Prostate gland (tissue), 2 donors: Measurements from ENCODE around the gene TSC22D1. TPM values are rescaled to one million over a fixed set of nuclear protein-coding genes. Genes with fewer than 3 reads are reported as not detected.

Experiments used
- DNase-seq: peaks from one replicate; pipeline ENCODE4 v3.0.0-alpha.2; 2019; ENCODE audit warnings: low spot score
- H3K27ac ChIP-seq, 2 donors: fragments of 200-600 bp; sonication (generic); 2 replicates each; pipeline ENCODE4 v1.5.1; 2017 to 2019
- H3K27me3 ChIP-seq: fragments of 200-600 bp; sonication (generic); replicated peaks from 2 replicates; pipeline ENCODE4 v1.5.1; 2019; ENCODE audit not compliant: insufficient read depth
- H3K36me3 ChIP-seq, 2 donors: fragments of 200-600 bp; sonication (generic); 1 replicate in 1 of 2; 2 replicates in 1 of 2; pipeline versions ENCODE4 v1.5.1 to v1.8.1; 2017 to 2019
- H3K4me1 ChIP-seq: fragments of 200-600 bp; sonication (generic); replicated peaks from 2 replicates; pipeline ENCODE4 v1.5.1; 2019
- H3K4me3 ChIP-seq, 2 donors: fragments of 200-600 bp; sonication (generic); 2 replicates each; pipeline ENCODE4 v1.5.1; 2017 to 2019
- H3K9me3 ChIP-seq: fragments of 200-600 bp; sonication (generic); 2 replicates; pipeline ENCODE4 v1.5.1; 2017
- POLR2A ChIP-seq: fragments of 450-650 bp; IDR thresholded peaks from one replicate; pipeline ENCODE4 v1.6.1; 2016; ENCODE audit warnings: antibody characterized with exemption, mild to moderate bottlenecking
- POLR2AphosphoS5 ChIP-seq: sonication (generic); formaldehyde crosslinking; IDR thresholded peaks from one replicate; pipeline ENCODE4 v1.6.1; 2017; ENCODE audit warnings: antibody characterized with exemption
- WGBS: methylation state at CpG from one replicate; pipeline ENCODE4 v1.1.5; 2018; 5-methylcytosine and 5-hydroxymethylcytosine counted together
- intact Hi-C: fragments of 100-400 bp; cut with DNase I; formaldehyde crosslinking; loops from one replicate; pipeline ENCODE4 v1.14.2; 2022
- total RNA-seq, 2 donors: library from RNA; depleted of rRNA; stranded (reverse); fragments of >200 nt; gene quantifications; one replicate each; pipeline ENCODE4 v1.1.0, GENCODE V29; 2016
- TF ChIP-seq, protein P1 (sequence below), 4 experiments: fragments of 200-600 bp in 2 of 4; fragments of 450-650 bp in 2 of 4; sonication (generic) in 2 of 4; IDR thresholded peaks; 1 replicate in 3 of 4; 2 replicates in 1 of 4; pipeline ENCODE4 v1.5.1; 2016 to 2019; ENCODE audit warnings: antibody characterized with exemption in 4 of 4, mild to moderate bottlenecking in 2 of 4, moderate library complexity in 2 of 4

TSC22D1 gene
- total RNA-seq, 2 donors from 2014 or later = 185 to 237 TPM

DNA sequence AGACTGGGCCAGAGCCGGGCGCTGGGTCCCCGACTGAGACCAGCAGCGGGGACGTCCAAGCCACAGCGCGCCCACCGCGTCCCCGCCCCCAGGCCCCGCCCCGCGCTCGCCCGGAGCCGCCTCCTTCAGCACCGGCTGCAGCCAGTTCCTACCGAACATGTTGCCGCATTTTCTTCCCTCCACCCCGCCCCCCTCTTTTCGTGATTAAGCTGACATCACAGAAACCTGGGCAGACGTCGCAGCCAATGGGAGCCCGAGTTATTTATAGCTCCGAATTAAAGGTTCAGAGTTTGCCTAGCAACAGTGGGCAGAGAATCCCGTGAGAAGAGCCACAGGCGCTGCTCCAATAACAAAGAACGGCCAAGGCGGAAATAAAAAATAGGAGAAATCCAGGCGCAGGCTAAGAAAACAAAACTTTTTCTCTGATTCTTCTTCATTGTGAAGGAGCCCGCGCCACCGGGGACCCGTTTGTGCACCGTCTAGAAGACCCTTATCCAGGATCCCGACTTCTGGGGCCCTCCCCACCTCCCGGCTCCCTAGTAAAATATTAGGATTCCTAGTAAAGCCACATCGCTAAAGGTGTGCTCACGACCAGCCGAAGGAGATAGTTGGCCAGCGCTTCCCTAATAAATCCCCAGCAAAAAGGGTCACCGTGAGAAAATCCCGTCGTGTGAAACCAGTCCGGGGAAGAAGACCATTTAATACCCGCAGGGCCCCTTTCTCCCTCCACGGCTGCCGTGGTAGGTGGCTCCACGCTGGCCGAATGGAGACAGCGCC is 140.8 kb downstream of the TSC22D1 start:
- no peaks in the 10 kb centered on the region for H3K9me3 ChIP-seq
- H3K4me1 ChIP-seq = peaks cover 3% of the 10 kb centered on the region
- H3K4me3 ChIP-seq = peak overlapping the region; percentile 43 to 72
- H3K36me3 ChIP-seq = peaks cover 0 to 13% of the 10 kb centered on the region in 2 donors
- peak; percentile 99 for DNase-seq
- no peaks in the 10 kb centered on the region for H3K27me3 ChIP-seq
- intact Hi-C loops = loop anchor here (2.0 to 10.0 kb wide), 6 partner anchors 61 to 383 kb away; no protein-coding TSS in a partner anchor
- peak; percentile 98 for TF ChIP-seq POLR2AphosphoS5
- TF ChIP-seq, protein P1, sequence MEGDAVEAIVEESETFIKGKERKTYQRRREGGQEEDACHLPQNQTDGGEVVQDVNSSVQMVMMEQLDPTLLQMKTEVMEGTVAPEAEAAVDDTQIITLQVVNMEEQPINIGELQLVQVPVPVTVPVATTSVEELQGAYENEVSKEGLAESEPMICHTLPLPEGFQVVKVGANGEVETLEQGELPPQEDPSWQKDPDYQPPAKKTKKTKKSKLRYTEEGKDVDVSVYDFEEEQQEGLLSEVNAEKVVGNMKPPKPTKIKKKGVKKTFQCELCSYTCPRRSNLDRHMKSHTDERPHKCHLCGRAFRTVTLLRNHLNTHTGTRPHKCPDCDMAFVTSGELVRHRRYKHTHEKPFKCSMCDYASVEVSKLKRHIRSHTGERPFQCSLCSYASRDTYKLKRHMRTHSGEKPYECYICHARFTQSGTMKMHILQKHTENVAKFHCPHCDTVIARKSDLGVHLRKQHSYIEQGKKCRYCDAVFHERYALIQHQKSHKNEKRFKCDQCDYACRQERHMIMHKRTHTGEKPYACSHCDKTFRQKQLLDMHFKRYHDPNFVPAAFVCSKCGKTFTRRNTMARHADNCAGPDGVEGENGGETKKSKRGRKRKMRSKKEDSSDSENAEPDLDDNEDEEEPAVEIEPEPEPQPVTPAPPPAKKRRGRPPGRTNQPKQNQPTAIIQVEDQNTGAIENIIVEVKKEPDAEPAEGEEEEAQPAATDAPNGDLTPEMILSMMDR (IDR thresholded peaks at IDR 0.05) = no peak
- peak; percentile 91 for TF ChIP-seq POLR2A
- under 1% methylated on average over 51 of the region's 51 CpGs for WGBS
- H3K27ac ChIP-seq = peak overlapping the region; percentile 94 to 98

DNA sequence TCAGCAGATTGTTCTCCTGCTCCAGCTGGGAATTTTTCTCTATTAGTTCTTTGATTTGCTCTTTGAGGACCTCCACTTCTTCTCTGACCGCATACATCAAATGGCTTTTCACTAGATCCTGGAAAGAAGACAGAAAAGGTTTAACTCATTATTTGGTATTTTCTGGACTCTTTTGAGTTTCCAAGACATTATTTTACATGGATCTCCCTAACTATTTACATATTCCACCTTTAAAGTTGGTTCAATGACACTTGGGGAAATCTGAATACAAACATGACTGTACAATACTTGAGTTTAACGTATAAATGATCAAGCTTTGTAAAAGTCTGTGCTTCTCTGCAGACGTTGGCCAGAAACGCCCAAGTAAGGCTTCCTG is 141.4 kb downstream of the TSC22D1 start:
- intact Hi-C loops = loop anchor here (2.0 to 10.0 kb wide), 6 partner anchors 60 to 382 kb away; no protein-coding TSS in a partner anchor
- DNase-seq = no peak
- WGBS = 1% methylated on average over 4 of the region's 4 CpGs
- peaks cover 0 to 13% of the 10 kb centered on the region in 2 donors for H3K36me3 ChIP-seq
- H3K27me3 ChIP-seq = no peaks in the 10 kb centered on the region
- peak overlapping the region; percentile 94 to 98 for H3K27ac ChIP-seq
- H3K4me3 ChIP-seq = peak overlapping the region; percentile 43 to 72
- TF ChIP-seq POLR2A = no peak
- TF ChIP-seq, protein P1 (IDR thresholded peaks at IDR 0.05) = no peak
- TF ChIP-seq POLR2AphosphoS5 = no peak
- H3K4me1 ChIP-seq = peaks cover 3% of the 10 kb centered on the region
- no peaks in the 10 kb centered on the region for H3K9me3 ChIP-seq

DNA sequence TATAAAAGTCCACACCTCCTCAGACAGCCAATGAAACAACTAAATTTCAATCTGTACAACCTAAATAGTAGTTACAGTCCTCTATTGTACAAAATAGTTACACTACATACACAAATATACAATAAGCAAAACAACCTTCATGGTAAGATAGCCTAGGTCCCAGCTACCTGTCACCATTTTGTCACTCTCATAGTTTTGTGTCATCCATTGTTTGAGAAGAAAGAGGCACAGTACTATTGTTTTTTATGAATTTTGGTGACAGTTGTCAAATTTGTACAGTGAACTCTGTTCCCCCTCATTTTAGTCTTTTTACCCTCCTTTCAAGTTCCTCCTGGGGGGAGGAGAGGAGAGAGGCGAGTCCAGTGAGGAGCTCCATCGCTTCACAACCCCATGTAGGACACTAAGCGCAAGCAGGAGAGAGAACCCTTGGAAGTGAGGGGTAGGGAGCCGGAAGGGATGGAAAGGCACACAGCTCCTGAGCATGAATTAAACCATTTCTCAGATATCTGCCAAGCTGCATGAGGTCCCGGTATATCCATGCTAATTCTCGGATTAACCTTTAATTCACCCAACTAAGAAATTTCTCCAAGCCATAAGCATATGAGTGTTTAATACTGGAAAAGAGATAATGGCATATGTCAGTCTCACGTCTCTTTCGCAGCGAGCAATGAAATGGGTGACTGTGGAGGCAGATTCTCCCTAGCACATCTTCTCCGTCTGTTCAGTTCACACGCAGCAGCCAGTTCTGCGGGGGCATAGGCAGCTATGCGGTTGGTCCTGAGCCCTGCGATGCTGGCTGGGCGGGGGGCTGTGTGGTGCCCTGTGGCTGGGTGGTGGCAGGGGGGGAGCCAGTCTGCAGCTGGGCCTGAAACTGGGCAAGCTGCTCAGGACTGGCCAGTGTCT is 142.0 kb downstream of the TSC22D1 start:
- intact Hi-C loops = loop anchor here (2.0 to 10.0 kb wide), 3 partner anchors 59 to 239 kb away; no protein-coding TSS in a partner anchor
- Histone ChIP-seq H3K4me1 (peaks cover 3% of the 10 kb centered on the region), H3K27ac (peak overlapping the region; percentile 94 to 98), H3K9me3 (no peaks in the 10 kb centered on the region), H3K36me3 (peaks cover 0 to 13% of the 10 kb centered on the region in 2 donors), H3K27me3 (no peaks in the 10 kb centered on the region), H3K4me3 (peak overlapping the region; percentile 43 to 72)
- WGBS = 46% methylated on average over 15 of the region's 15 CpGs
- TF ChIP-seq, protein P1 (IDR thresholded peaks at IDR 0.05) = no peak
- TF ChIP-seq POLR2AphosphoS5 (no peak), POLR2A (no peak)
- DNase-seq = no peak

DNA sequence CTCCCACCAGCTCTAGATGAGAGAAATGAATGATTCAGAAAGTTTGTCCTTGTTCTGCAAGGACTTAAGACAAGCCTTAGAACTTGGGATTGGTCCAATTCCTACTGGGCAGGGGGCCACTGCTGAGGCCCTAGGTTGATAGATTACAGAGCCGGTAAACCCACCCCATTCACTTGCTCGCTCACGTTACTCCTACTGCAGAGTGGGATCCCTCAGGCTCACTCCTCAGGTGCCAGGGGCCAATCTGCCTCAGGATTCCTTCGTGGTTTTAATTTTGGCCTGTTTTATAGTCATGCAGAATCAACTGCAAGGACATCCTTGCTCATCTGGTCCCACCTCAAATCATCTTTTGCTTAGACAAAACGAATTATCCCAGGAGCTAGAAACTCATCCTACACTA is 143.5 kb downstream of the TSC22D1 start:
- H3K4me3 ChIP-seq = peak overlapping the region in 1 of 2 donors; percentile 43
- peaks cover 0 to 13% of the 10 kb centered on the region in 2 donors for H3K36me3 ChIP-seq
- no peaks in the 10 kb centered on the region for H3K9me3 ChIP-seq
- H3K27ac ChIP-seq = peak overlapping the region; percentile 94 to 98
- peak; percentile 5 for TF ChIP-seq POLR2AphosphoS5
- TF ChIP-seq, protein P1 (IDR thresholded peaks at IDR 0.05) = no peak
- DNase-seq = no peak
- peaks cover 2% of the 10 kb centered on the region for H3K4me1 ChIP-seq
- WGBS = 41% methylated on average over 5 of the region's 5 CpGs
- no peaks in the 10 kb centered on the region for H3K27me3 ChIP-seq
- intact Hi-C loops = loop anchor here (10.0 kb wide), 2 partner anchors 128 to 238 kb away; no protein-coding TSS in a partner anchor
